Measurements from ENCODE around the gene NAXD.

GRCh38 chr13:110634558-110634957, 19.2 kb downstream of the NAXD start:
- TF ChIP-seq CTCF (IDR thresholded peaks at IDR 0.05; ENCODE audit: poor library complexity, severe bottlenecking) (no peak), REST (IDR thresholded peaks at IDR 0.05; ENCODE audit: borderline replicate concordance) (no peak), EZH2 (IDR thresholded peaks at IDR 0.05; ENCODE audit: borderline replicate concordance, insufficient read depth, low read length, poor library complexity, severe bottlenecking) (no peak), POLR2AphosphoS5 (IDR thresholded peaks at IDR 0.05) (no peak)

Measured in neural cell (in vitro differentiated cells).